SKM-1 treated with dmso at 0.1 percent for 144 hours (cell line): ENCODE data around the gene SLC4A7.
"Not testable (repeated sequence)": the region's sequence is repeated elsewhere in the genome, so short reads cannot be mapped to it uniquely, and the experiment has no call there.

Source experiments
- DNase-seq: peaks from one replicate; lab custom pipeline; 2025; ENCODE audit not compliant: unreplicated experiment; lab: John Stamatoyannopoulos, UW

The SLC4A7 gene

DNA sequence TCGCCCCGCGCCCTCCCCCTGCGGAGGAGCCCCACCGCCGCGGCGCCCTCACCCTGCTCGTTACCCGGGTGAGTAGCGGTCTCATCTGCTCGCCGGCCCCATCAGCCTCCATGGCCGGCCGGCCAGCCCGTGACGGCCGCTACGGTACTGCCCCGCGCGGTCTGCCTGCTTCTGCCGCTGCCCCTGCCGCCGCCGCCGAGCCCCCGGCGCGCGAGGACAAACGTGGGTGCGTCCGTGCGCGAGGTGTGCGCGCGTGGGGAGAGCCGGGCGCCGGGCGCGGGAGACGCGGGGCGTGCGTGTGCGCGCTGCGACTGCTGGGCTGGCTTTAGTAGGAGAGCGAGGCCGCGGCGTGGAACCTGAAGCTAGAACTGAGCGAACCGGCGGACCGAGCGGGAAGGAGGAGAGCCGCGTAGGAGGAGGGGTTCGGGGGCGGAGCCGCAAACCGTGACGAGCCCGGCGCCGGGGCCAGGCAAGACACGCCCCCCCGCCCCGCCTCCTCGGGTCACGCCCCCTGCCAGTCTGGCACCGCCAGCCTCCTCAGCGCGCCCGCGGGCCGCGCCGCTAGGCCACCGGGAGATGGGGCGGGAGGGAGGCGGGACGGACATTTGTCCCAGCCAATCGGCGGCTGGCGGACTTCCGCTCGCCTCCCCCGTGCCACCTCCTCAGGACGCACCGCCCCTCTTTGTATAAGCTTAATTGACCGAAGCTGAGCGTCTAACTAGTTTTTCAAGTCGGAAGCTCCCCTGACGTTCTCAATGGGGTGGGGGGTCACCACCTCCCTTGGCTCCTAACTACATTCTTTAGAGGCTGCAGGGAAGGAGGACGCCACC is at the start of gene SLC4A7:
TSS of gene SLC4A7 (minus strand) at position 370 of the 830 bp plus-strand sequence. CDS start at position 112, 258 bp downstream.
- peak; percentile 92 for DNase-seq

DNA sequence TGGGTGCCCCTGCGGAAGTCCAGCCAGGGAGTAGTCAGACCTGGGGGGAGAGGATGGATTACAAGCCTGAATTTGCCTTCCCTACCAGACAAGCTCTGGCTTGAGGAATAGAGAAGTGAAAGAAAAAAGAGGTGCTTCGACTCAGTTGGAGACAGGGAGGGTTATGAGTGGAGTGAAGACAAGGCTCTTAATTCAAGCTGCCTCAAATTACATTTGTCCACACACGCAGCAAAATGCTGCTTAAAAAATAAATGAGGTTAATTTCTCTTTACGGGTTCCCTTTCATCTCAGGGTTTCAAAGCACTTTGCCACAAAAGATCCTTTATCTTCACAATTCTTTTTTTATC is 49.0 kb upstream of the SLC4A7 start:
- peak; percentile 14 for DNase-seq

DNA sequence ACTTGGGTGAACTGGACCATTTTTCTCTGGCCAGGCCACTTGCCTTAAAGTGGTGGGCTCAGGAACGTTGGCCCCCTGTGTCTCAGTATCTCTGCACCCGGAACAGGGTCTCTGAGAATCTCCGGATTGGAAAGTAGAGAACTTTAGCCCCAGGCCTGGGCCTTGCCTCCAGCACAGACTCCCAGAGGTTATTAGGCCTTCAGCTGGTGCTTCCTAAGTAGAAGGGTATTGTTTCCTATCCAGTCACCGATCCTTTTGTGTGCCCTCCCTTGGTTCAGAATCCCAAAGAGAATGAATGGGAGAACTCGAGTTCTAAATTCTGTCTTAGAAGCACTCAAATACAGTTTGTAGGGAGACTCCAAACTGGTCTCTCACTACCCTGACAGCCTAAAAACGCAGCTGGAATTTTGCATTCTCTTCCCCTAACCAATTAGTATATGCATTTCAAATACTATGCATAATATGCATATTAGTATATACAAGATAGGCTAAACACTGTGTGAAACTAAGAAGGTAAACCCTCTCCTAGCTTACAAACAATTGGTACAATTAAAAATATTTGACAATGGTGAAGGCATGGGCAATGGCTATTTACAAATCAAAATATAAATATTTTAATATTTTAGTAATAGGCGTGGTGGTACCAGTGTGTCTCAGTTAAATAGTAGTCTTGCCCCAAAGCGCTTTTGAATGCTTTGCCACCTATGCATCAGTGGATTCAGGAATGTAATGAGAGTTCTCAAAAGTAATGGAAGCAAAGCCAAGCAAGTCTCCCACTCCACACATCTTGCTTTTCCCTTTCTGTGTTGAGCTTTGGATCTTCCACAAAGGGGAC is 48.5 kb upstream of the SLC4A7 start:
- DNase-seq: no peak

DNA sequence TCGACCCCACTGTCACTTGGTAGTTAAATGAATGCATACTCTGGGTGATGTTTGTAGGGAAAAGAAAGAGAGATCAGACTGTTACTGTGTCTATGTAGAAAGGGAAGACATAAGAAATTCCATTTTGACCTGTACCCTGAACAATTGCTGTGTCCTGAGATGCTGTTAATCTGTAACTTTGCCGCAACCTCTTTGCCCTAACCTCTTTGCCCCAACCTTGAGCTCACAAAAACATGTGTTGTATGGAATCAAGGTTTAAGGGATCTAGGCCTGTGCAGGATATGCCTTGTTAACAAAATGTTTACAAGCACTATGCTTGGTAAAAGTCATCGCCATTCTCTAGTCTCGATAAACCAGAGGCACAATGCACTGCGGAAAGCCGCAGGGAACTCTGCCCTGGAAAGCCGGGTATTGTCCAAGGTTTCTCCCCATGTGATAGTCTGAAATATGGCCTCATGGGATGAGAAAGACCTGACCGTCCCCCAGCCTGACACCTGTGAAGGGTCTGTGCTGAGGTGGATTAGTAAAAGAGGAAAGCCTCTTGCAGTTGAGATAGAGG is 47.1 kb upstream of the SLC4A7 start:
- DNase-seq: not testable (repeated sequence)

DNA sequence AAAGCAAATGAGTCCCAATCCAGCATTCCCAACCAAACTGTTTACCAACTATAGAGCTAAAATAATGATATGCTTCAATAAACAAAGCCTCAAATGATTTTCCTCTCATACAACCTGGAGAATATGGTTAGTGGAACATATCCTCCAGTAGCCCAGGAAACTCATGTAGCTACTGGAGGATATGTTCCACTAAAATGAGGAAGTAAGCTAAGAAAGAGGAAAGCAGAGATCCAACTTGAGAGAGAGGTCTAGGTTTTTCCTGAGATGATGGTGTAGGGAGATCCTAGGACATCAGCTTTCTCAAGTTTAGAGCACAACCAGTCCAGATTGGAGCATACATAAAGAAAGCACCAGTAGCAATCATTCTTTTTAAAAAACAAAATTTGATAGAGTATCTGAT is 44.6 kb upstream of the SLC4A7 start:
- DNase-seq: peak; percentile 46

DNA sequence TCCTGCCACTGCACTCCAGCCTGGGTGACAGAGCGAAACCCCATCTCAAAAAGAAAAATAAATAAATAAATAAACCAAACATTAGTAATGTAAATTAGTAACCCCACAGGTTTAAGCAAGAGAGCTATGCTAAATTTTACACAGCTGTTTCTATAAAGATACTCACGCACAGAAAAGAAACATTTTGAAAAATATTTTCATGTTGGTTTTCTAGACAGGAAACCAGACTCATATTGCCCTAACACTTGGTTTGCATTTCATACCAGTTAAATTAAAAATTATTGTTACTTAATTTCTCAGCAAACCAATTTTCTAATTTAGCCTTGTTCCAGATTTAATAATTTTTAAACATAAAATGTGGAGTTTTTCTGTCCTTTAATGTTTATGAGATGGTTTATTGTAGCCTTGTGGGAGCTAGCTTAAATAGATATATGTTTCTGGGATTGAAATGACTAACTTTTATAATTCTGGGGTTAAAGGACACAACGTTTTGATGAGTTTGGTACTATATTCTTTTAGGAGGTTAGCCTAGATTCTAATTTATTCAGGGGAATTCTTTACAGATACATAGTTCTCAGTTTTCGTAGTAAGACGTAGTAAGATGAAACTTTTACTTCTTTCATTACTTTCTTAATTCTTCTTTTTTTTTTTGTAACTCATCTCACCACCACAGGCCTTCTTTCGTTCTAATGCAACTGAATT is 42.6 kb upstream of the SLC4A7 start:
- DNase-seq: no peak

DNA sequence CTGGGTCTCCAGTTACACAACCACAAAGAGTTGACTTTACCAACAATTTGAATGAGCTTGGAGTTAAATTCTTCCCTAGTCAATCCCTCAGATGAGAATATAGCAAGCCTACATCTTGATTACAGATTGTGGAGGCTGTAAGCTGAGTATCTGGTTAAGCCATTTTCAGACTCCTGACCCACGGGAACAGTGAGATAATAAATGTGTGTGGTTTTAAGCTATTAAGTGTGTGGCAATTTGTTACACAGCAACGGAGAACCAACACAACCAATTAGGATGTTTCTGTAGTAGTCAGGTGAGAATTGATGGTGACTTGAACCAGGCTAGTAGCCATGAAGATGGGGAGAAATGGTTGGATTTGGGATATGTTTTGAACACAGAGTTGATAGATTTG is 37.7 kb upstream of the SLC4A7 start:
- DNase-seq: peak; percentile 35

DNA sequence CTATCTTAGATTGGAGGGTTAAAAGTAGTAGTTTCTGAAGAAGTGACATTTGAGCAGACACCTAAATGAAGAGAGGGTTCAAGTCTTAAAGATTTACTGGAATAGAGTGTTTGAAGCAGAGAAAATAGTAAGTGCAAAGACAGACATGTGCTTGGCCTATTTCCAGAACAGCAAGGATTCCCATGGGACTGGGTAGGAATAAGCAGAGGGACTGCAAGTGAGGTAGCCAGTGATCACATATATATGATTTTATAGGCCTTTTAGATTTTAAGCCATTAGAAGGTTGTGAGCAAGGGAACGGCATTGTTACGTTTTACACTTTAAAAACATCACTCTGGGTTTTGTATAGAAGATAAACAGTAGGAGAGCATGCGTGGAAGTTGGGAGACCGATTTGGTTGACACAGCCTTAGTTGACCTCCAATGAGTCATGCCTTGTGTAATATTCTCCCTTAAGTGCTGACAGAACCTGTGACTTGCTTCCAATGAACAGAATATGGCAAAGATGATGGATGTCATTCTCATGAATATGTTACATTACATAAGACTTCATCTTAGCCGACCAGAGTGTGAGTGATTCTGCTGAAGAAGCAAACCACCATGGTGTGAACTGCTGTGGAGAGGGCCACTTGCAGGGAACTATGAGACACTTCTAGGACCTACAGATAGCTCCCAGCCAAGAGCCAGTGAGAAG is 37.1 kb upstream of the SLC4A7 start:
- peak; percentile 83 for DNase-seq

DNA sequence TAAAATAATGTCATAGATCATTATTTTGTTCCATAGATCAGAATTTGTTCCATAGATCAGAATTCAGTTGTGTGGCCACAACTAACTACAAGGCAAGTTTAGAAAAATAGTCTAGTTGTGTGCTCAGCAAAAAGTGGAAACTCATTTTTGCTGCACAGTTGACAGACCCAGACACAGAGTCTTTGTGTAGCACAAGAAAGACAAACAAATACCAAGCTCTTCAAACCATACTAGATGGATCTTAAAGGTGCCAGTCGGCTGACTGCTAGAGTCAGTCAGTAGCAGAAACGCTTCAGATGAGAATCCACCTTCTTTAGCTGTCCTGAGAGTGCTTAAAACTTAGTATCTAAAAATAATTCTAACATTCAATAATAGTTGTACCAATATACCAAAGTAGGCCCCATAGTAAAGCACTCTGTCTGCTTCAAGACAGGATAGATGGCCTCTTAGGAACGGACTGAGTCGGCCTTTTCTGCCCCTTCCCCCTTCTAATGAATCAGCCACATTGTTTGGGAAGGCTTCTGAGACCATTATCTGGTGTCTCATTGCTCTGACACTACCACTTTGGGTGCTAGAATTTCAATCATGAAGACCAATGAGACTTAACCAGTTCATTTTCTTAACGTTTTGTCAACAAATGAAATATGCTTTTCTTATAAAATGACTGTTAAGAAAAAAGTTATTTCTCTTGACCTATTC is 27.7 kb upstream of the SLC4A7 start:
- no peak for DNase-seq

DNA sequence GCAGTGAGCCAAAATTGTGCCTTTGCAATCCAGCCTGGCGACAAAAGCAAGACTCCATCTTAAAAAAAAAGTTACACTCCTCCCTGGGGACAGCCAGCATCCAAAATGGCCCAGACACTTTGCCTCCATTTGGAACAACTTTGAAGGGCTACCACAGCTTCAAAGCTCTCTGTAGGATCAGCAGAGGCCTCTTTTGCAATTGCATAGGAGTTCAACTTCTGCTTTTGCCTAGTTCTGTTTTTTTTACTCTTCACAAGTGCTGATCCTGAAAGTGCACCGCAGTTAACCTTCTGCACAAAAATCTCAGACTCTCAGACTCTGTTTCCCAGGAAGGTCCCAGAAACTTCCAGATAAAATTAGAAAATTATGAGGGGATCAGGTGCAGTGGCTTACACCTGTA is 25.2 kb upstream of the SLC4A7 start:
- DNase-seq: peak; percentile 91

DNA sequence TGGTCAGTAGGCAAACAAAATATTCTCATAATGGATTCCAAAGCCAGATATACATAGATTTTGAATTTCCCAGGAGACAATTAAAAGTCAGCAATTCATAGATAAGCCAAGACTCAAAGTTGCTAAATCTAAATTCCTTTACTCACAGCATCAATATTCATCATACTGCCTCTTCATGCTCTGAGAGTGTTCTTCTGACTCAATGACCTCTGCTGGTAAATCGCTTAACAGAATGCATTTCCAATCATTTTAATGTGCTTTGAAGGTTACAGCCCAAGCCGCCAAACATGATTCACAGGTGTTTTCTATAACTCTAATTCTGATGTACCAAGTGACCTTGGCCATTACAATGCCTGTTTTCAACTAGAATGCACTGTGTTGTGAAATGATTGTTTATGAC is 24.2 kb upstream of the SLC4A7 start:
- DNase-seq: no peak

DNA sequence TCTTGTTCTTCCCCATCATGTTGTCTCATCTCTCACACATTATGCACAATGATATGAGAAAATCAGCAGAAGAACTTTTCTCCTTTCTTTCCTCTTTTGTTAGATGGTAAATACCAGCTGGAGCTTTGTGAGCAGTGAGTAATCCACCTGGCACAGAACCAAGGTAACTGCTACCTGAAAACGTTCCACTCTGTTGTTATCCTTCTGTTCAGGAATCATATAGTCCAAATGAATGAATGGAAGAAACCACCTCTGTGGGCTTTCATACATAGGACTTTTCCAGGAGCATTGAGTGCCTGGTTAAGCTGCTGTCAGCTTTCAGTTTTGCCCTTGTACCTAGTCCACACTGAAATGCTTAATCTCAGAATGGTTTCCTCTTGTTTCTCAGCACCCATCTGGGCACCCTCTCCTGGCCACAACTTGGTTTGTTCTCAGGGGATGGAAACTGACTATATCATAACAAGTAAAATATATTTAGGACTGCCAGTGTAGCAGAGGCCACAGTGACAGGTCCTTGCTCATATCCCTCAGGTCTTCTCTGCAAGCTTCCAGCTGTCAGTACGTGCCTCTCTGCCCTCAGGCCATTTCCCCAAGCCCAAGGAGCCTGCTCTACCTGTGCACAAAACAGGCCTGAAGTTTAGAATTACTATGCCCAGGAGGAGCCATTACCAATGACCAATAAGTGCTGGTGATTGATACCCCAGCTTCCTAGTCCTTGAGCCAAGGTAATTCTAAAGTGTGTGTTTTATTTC is 23.5 kb upstream of the SLC4A7 start:
- no peak for DNase-seq

DNA sequence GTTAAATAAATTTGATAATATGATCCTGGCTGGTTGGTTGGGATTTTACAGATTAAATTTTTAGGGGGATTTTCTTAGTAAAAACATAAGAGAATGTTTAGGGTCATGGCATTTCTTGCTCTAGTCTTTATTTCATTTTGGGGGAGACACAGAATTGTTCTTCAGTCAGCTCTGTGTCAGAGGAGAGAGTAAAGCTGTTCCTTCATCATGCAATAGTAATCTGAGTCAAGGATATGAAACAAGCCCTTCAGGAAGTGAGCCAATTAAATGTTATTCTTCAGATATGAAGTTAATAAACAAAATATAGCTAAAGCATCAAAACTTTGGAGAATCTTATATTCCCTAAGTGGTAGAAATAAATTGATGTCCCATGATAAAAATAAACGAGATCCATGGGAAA is 22.9 kb upstream of the SLC4A7 start:
- DNase-seq: no peak

DNA sequence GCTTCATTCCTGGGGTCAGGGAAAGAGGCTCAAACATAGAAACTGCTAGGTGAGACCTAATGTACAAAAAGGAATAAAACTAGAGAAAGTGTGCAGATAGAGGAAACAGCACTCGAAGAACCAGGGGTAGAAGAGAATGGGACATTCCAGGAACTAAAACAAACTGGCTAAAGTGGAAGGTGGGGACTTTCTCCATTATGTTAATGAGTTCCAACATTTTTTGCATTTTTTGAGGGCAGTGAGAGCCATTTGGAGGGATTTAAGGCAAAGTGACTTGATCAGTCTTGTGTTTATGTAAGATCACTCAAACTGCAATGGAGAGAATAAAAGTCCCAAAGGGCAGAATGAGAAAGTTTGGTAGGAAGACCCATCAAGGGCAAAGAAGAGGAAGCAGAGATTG is 20.6 kb upstream of the SLC4A7 start:
- no peak for DNase-seq

DNA sequence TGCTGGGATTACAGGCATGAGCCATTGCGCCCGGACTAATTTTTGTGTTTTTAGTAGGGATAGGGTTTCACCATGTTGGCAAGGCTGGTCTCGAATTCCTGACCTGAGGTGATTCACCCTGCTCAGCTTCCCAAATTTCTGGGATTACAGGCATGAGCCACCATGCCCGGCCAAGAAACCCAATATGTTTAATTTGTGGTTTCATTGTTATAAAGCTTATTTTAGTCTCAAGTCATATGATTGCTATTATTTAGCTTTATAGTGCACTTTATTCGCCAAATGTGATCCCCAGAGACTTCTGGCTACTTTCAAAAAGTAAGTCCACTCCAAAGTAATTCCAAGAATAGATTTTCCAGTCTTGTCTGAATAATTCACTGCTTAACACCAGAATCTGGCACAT is 19.3 kb upstream of the SLC4A7 start:
- no peak for DNase-seq

DNA sequence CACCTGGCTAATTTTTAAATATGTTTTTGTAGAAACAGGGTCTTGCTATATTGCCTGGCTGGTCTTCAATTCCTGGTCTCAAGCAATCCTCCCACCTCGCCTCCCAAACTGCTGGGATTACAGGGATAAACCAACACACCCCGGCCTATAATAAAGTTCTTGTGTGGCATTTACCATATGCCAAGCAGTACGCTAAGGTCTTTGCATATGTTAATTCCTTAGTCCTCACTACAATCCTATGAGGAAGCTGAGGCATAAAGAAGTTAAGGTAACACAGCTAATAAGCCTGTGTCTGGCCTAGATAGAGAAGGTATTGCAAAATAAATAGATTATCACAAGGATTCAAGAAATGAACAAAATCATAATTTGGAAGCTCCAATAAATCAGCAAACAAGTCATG is 17.6 kb upstream of the SLC4A7 start:
- DNase-seq: no peak

DNA sequence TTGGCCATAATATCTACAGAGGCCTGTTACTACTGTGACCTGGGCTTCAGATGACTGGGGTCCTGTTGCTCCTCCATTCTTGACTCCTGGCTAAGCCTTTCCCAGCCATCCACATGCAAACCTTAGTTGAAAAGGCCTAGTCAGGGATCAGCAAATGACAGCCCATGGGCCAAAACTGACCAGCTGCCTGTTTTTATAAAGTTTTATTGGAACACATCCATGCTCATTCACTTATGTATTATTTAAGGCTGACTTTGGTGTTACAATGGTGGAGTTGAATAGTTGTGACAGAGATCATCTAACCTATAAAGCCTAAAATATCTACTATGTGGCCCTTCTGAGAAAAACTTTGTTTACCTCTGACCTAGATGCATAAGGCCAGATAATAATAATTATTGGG is 16.8 kb upstream of the SLC4A7 start:
- no peak for DNase-seq

DNA sequence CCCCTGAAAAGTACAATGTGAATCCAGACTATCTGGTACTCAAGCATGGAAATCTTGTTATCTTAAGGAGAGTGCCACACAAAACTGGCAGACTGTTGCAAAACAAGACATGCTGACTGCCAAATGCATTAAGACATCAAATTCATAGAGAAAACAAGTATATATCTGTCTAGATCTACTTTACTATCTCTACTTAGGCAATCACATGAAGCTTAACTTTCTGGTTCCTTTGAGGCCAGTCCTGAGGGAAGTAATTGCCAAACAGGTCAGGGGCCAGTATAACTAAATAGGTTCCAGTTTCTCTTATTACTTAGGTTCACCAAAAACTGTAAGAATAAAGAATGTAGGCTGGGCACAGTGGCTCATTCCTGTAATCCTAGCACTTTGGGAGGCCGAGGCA is 15.9 kb upstream of the SLC4A7 start:
- DNase-seq: peak; percentile 21

DNA sequence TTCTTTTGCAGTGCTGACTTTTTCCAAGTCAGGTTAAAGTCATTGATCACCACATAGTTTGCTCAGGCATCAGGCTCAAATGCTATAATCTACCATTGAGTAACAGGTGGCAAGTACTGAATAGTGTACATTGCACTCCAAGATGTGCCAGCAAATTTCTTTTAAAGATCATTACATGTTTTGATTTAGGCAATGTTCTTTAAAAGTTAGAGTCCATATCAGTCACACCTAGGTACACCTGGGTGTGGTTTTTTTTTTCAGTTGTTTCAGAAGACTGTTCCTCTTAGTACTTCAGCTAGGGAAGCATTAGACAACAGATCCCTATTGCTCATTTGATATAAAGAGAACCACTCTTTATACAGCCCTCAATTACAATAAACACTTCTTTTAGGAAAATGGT is 10.6 kb upstream of the SLC4A7 start:
- no peak for DNase-seq

DNA sequence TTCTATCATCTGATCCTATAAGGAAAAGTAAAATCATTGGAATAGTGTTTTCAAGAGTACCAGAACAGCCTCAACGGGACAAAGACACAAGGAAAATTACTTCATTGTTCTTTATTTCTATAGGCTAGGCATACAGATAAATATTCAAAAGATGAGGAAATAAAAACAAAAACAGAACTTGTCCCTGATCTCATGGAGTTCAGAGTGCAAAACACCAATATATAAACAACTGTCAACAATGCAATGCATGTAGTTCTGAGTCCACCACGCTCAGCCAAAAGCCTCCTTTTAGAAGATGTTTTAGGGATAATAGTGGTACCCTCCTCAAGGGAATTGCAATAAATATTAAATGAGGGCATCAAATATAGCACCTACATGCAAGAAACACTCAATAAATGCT is 4.6 kb upstream of the SLC4A7 start:
- no peak for DNase-seq
